Pancreas (tissue), 10 donors: ENCODE results near the gene MYH14. TPM values are rescaled to one million over a fixed set of nuclear protein-coding genes. Genes with fewer than 3 reads are reported as not detected.

ENCODE experiments used
- ATAC-seq, 4 donors: fragments of 200-7000 bp; cut with Tn5 transposase; one replicate each; pipeline versions ENCODE4 v1.8.0 to v1.9.1; 2020; ENCODE audit warnings: mild to moderate bottlenecking in 4 of 4, moderate library complexity in 4 of 4
- DNase-seq, 6 donors: peaks; one replicate each; pipeline ENCODE4 v3.0.0-alpha.2; 2020
- FAIRE-seq: peaks from 2 replicates; lab custom pipeline; 2012; peaks lifted over from hg19 to GRCh38; lab: Jason Lieb, UNC
- H3K27ac ChIP-seq, 4 donors: fragments of 200-600 bp; sonication (generic); 1 replicate in 3 of 4; 2 replicates in 1 of 4; pipeline versions ENCODE4 v1.5.0 to v1.8.0; 2020
- H3K27me3 ChIP-seq, 4 donors: fragments of 200-600 bp; one replicate each; pipeline ENCODE4 v1.8.0; 2021
- H3K36me3 ChIP-seq, 3 donors: fragments of 200-600 bp; sonication (generic) in 1 of 3; one replicate each; pipeline versions ENCODE4 v1.5.0 to v1.8.0; 2020 to 2021
- H3K4me1 ChIP-seq, 3 donors: fragments of 200-600 bp; one replicate each; pipeline ENCODE4 v1.8.0; 2021
- H3K4me3 ChIP-seq, 4 donors: fragments of 200-600 bp; sonication (generic) in 2 of 4; one replicate each; pipeline versions ENCODE4 v1.5.0 to v1.8.0; 2020 to 2021
- H3K9me3 ChIP-seq, 4 donors: fragments of 200-600 bp; one replicate each; pipeline ENCODE4 v1.8.0; 2021
- WGBS, 2 donors: extraction: QIAGEN DNeasy Blood & Tissue Kit; methylation state at CpG; one replicate each; pipeline ENCODE4 v1.1.7; 2013; 5-methylcytosine and 5-hydroxymethylcytosine counted together
- intact Hi-C, 3 donors: fragments of 100-400 bp; cut with DNase I; formaldehyde crosslinking; loops; one replicate each; pipeline versions ENCODE4 v1.11.1 to v1.14.2; 2022
- polyA plus RNA-seq, 2 donors: library from polyadenylated mRNA; stranded (reverse); fragments of 200-250 nt; gene quantifications; one replicate each; pipeline ENCODE4 v1.2.3, GENCODE V29; 2013
- total RNA-seq, 6 donors: library from RNA; stranded (reverse); fragmentation: NEBNext Ultra II Directional in 4 of 6; extraction: Animal tissue kit (Norgen Biotek cat#: 25700) in 4 of 6; gene quantifications; one replicate each; pipeline versions ENCODE4 v1.2.1 to v1.2.4, GENCODE V29; 2021 to 2023
- TF ChIP-seq, protein P1 (sequence below), 4 donors: fragments of 200-600 bp; sonication (generic) in 3 of 4; IDR thresholded peaks; one replicate each; pipeline versions ENCODE4 v1.5.0 to v1.8.0; 2021; ENCODE audit warnings: antibody characterized with exemption in 4 of 4
- donor health status: healthy with polysubstance abuse.
- donor health status: DM: no; HTN: no; CAD: no; lungs with moderate emphysema.
- donor health status: DM: no; HTN: no; CAD: no.
- donor health status: control.
- donor health status: control.
- donor health status: Bipolar disorder and iron deficiency.
- donor health status: DM: yes; HTN: yes; CAD: no.
- donor health status: DM: no; HTN: no; CAD: no.
- donor health status: DM: no; HTN: no; CAD: no.
- donor health status: DM: yes; HTN: yes; CAD: no.

Gene MYH14
- total and polyA plus RNA-seq, 8 donors, result 21.4 to 75.7 (median 34.4) TPM

DNA sequence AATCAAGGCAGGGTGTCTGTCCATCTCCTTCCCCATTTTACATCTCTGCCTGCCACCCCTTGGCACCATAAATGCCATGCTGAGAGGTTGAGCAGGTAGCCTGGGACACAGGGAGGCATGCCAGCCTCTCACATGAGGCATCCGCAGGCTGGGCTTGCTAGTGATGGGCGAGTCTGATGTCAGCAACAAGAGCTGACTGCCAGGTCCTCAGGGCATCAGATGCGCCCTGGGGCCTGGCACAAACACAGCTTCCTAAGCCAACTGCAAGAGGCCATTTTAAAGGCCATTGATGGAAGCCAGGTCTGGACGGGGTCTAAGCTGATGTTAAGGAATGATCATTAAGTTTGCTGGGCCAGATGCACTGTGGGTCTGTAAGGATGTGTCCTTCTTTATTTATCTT, 34.6 kb downstream of the MYH14 start:
- Histone ChIP-seq H3K27ac (no peak overlapping the region), H3K4me1 (no peaks in the 10 kb centered on the region), H3K4me3 (no peak overlapping the region), H3K36me3 (no peaks in the 10 kb centered on the region), H3K27me3 (no peaks in the 10 kb centered on the region), H3K9me3 (no peaks in the 10 kb centered on the region)
- 94% methylated on average over 4 of the region's 4 CpGs for WGBS, 2 donors
- FAIRE-seq (no peak), ATAC-seq (no peak), DNase-seq (no peak)
- intact Hi-C loops, result no loop called here
- TF ChIP-seq, protein P1, sequence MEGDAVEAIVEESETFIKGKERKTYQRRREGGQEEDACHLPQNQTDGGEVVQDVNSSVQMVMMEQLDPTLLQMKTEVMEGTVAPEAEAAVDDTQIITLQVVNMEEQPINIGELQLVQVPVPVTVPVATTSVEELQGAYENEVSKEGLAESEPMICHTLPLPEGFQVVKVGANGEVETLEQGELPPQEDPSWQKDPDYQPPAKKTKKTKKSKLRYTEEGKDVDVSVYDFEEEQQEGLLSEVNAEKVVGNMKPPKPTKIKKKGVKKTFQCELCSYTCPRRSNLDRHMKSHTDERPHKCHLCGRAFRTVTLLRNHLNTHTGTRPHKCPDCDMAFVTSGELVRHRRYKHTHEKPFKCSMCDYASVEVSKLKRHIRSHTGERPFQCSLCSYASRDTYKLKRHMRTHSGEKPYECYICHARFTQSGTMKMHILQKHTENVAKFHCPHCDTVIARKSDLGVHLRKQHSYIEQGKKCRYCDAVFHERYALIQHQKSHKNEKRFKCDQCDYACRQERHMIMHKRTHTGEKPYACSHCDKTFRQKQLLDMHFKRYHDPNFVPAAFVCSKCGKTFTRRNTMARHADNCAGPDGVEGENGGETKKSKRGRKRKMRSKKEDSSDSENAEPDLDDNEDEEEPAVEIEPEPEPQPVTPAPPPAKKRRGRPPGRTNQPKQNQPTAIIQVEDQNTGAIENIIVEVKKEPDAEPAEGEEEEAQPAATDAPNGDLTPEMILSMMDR (IDR thresholded peaks at IDR 0.05), result no peak

DNA sequence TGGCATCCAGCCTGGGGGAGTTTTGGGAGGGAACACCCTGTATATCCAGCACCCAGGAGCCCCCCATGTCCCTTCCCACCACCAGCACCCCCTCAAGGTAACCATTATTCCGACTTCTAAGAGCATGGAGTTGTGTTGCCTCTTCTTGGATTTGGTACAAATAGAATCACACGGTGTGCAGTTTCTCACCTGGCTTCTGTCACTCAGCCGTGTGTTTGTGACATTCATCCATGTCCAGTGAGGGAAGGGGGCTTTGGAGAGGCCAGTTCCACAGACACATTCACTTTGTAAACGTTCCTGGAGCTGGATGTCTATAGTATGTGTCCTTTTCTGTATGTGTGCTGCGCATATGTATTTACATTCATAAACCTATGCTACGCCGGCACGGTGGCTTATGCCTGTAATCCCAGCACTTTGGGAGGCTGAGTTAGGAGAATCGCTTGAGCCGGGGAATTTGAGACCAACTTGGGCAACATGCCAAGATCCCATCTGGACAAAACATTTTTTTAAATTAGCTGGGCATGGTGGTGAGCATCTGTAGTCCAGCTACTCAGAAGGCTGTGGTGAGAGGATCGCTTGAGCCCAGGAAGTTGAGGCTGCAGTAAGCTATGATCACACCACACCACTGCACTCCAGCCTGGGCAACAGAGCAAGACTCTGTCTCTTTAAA, 36.6 kb downstream of the MYH14 start:
- Histone ChIP-seq H3K4me3 (no peak overlapping the region), H3K36me3 (no peaks in the 10 kb centered on the region), H3K9me3 (no peaks in the 10 kb centered on the region), H3K27ac (no peak overlapping the region), H3K27me3 (no peaks in the 10 kb centered on the region), H3K4me1 (no peaks in the 10 kb centered on the region)
- ATAC-seq (no peak), DNase-seq (no peak), FAIRE-seq (no peak)
- 89% methylated on average over 11 of the region's 11 CpGs for WGBS, 2 donors
- intact Hi-C loops, result no loop called here
- TF ChIP-seq, protein P1 (IDR thresholded peaks at IDR 0.05), result no peak

DNA sequence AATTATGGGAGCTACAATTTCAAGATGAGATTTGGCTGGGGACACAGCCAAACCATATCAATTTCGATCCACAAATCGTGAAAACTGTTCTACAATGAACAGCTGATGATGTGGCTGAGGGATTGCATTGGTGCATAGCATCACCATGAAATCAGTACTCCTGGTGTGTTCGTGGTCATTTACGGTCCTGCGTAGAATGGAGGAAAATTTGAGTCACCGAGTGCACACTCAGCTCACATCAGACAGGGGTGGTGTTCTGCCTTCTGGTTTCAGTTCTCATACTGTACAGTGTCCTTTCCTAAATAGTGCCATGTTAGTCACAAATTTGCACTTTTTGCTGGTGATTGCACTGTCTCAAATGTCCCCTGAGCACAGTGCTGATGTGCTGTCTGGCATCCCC, 39.2 kb downstream of the MYH14 start:
- Histone ChIP-seq H3K36me3 (peaks cover 0 to 6% (median 0%) of the 10 kb centered on the region in 3 donors), H3K27ac (no peak overlapping the region), H3K27me3 (no peaks in the 10 kb centered on the region), H3K9me3 (no peaks in the 10 kb centered on the region), H3K4me1 (no peaks in the 10 kb centered on the region), H3K4me3 (no peak overlapping the region)
- TF ChIP-seq, protein P1 (IDR thresholded peaks at IDR 0.05), result no peak
- intact Hi-C loops, result no loop called here
- FAIRE-seq (no peak), ATAC-seq (no peak), DNase-seq (no peak)
- WGBS, 2 donors, result 90 to 94% methylated on average over 6 of the region's 6 CpGs

DNA sequence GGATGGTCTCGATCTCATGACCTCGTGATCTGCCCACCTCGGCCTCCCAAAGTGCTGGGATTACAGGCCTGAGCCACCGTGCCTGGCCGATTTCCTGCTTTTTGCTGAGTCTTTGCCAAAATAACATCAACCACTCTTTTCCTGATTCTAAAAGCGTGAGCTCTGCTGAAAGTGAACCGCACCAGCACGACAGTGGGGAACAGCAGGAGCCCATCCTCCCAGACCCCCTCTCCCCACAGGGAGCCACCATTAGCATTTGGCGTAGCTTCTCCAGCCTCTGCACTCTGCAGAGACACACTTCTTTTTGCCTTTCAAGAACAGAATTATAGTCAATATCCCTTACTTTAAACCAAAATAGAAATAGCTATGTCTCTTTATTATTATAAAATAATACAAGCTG, 41.3 kb downstream of the MYH14 start:
- intact Hi-C loops, result no loop called here
- Histone ChIP-seq H3K27me3 (no peaks in the 10 kb centered on the region), H3K4me1 (no peaks in the 10 kb centered on the region), H3K27ac (no peak overlapping the region), H3K9me3 (no peaks in the 10 kb centered on the region), H3K4me3 (no peak overlapping the region), H3K36me3 (peaks cover 0 to 6% (median 2%) of the 10 kb centered on the region in 3 donors)
- no peak for ATAC-seq
- no peak for FAIRE-seq
- TF ChIP-seq, protein P1 (IDR thresholded peaks at IDR 0.05), result no peak
- 80 to 82% methylated on average over 9 of the region's 9 CpGs for WGBS, 2 donors
- no peak for DNase-seq

DNA sequence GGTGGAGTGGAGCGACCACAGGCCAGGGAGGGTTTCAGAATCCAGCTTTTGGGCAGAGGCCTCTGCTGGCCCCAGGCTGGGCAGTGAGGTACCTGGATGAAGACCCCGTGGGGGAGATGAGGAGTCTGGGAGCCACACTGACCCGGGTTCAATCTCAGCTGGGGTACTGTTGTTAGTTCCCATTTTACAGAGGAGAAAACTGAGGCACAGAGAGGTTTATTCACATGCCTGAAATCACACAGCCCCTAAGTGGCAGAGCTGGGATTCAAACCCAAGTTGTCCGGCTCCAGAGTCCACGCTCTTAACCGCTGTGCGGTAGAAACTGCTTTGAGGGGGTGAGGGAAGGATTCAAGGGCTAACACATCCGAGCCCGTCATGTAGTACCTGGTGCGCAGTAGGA, 45.0 kb downstream of the MYH14 start:
- Histone ChIP-seq H3K9me3 (no peaks in the 10 kb centered on the region), H3K36me3 (peaks cover 0 to 34% (median 6%) of the 10 kb centered on the region in 3 donors), H3K4me3 (no peak overlapping the region), H3K27ac (no peak overlapping the region), H3K27me3 (no peaks in the 10 kb centered on the region), H3K4me1 (no peaks in the 10 kb centered on the region)
- WGBS, 2 donors, result 95 to 97% methylated on average over 10 of the region's 10 CpGs
- FAIRE-seq (no peak), ATAC-seq (no peak), DNase-seq (no peak)
- intact Hi-C loops, result no loop called here
- TF ChIP-seq, protein P1 (IDR thresholded peaks at IDR 0.05), result no peak
